GM21576 (cell line): Measurements from ENCODE around the gene CFAP299.
A peak's percentile ranks its signal among the peaks of the same experiment; 100 is the strongest.

ENCODE experiments used
- ATAC-seq: cut with Tn5 transposase; IDR thresholded peaks from one replicate; pipeline ENCODE4 v1.9.1; 2021; ENCODE audit warnings: mild to moderate bottlenecking, moderate library complexity; ENCODE audit not compliant: unreplicated experiment

CFAP299 gene

DNA sequence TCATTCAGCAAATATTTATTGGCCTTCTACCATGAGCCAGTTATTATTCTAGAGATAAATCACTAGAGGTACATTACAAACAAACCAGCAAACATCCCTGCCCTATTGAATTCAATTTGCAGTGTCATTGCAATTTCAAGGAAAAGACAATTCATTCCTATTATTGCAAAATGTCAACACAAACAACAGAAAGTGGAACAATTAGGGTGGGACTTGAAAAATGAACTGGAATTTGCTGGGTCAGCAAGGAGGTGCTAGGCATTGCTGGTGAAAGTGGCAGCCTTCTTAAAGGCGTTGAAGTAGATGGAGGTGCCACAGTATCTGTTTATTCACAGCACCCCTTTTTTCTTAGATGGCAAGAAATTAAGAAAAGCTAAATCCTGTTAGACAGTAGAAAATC, 470.9 kb downstream of the CFAP299 start:
- ATAC-seq, result no peak

DNA sequence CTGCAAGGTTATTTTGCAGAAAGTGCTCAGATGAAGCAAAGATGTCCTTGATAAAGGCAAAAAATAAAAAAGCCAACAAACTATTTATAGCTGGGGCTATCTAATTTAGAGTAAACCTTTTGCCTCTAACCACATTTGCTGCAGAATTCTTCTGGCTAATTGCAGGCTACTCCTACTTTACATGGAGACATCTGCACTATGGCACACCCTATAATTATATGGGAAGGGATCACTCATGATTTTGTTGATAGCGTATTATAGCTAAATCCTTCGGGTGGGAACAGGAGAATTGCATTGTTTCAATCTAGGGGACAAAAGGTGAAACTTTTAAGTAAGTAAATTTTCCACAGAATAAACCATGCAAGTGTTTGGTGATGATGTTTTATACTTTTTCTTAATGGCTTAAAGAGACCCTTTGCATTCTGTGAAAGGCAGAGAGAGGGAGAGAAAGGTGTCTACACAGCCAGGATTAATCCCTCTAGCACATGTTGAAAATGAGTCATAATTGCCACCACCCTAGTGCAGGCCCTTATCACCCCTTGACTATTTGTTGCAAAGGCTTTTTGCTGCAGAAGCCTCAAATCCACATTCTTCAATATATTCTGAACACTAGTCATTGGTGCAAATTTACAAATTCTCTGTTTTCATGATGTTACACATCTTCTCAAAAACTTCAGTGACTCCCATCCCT, 473.7 kb downstream of the CFAP299 start:
- no peak for ATAC-seq

DNA sequence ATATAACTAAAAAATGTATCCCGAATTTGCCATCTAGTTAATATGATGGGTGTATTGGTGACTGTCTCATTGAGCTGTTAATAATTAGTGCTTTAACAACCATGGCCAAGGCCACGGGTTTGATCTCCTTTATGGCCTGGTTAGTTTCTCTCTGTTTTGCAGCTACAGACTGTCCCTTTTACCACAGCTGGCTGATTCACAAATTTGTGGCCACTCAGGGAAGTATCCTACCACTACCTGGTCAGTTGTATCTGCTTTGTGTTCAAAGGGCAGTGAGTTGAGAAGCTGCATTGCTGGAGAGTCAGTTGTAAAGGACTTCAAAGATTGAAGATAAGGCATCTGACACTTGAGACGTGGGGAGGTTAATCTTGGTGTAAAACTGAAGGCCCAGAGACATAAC, 475.9 kb downstream of the CFAP299 start:
- no peak for ATAC-seq

DNA sequence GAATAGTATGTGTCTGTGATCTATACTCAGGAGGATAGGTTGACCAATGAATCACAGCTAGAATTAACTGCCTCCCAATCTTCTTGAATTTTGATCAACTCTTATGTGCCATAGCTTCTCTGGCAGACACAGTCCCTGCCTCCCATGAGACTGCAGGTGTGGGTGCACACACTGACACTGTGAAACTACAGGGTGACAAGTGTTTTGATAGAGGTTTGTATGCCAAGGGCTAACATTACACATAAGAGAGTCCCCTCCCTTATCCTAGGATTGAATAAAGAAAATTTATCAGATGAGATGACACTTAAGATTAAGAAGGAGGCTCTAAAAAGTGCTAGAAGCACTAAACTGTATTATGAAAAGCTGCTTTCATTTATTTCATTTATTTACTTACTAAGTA, 476.6 kb downstream of the CFAP299 start:
- no peak for ATAC-seq

DNA sequence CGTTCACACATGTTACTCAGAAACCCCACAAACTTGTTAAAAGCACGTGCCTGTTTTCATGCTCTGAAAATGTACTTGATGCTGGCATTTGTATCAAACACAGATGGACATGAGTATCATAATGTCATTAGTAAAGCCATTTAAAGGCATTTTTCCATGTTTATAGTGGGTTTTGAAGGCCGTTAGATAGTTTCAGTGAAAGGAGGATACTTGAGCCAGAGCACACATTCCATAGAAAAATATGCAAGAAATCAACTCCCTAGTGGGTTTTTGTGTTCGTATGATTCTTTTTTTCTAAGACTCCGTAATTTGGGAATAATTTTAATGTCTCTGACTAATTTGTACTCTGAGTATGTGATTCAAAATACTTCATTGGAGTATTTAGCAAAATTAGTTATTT, 478.7 kb downstream of the CFAP299 start:
- no peak for ATAC-seq

DNA sequence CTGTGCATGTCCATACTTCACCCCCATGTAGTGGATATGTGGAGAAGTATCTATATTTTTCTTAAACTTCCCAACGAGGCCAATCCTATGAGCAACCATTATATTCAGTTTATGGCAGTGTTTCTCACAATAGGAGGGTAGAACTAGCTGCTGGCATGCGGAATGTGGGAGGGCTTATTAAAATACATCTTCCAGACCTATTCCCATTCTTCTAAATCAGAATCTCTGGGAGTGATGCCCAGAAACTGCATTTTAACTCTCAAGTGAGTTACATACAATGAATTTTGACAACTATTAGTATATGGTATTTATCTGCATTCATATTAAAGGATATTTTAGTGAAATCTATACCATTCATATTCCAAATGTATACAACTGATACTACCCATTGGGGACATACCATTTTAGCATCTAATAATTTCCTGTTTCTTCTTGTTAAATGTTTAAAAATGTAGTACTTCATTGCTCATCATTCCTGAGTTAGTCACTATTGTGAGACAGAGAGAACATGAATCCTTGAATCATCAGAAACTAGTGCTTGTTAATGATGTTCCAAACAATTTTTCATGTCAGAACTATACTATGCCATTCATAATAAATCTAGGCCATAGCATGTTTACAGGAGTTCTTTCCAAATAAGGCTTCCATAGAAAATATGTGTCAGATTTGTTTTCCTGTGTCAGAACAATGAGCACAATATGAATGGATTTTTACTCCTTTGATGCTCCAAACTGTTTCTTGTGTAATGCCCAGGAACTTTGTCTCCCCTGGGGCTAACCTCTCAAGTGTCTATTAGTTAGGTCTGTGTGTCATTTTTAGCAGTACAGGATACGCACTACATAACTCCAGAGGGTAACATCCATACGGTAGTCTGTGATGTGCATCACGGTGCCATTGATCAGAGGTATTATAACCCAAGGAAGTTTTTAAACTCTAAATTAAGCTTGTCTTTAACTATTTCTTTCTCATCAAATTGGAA, 496.1 kb downstream of the CFAP299 start:
- ATAC-seq, result no peak

DNA sequence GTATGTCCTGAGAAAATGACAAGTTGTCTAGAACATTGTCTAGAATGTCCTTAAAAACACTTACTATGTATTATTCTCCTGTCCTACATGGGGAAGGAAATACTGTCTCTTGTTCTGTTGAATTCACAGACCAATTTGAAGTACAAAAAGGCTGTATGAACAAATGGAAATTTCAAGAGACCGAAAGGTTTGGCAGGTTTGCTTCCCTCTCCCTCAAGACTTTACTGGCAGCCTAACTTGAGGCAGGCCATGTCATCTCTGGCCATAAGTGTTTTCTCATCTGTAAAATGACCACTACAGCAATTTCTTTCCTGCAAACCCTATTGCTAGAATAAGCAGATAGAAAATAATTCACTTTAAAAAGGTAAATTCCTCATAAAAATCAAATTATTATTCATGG, 503.8 kb downstream of the CFAP299 start:
- ATAC-seq, result no peak

DNA sequence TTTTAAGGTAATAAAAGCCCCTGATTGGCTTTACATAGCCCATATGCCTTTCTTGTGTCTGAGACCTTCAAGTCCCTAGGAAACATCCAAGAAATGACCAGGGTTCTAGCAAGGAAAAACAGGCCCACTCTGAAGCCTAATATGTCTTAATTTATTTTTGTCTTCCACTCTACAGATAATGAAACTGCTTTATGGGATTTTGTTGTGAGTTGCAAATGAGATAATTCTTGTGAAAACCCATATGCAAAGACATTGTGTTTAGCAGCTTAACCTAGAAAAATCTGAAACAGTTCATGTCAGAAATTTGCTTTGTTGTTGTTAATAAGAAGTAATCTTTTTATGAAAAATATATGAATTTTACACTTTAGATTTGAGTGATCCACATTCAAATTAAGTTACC, 504.3 kb downstream of the CFAP299 start:
- ATAC-seq, result no peak

DNA sequence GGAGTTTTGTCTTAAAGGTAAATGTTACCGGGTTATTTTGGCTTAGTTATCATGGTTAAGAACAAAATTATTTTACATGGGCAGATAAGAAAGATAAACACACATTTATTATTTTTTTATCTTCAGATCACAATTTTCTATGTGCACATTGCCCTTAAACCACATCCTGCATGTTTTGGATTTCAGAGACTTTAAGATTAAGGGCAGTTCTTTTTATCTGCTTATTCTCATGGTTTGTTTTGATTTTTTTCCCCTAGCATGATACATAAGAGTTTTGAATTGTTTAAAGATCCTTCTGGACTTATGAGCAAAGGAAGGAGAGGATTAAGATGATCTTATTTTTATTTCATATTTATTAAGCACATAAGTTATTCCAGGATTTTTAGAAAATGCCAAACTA, 504.9 kb downstream of the CFAP299 start:
- ATAC-seq, result no peak

DNA sequence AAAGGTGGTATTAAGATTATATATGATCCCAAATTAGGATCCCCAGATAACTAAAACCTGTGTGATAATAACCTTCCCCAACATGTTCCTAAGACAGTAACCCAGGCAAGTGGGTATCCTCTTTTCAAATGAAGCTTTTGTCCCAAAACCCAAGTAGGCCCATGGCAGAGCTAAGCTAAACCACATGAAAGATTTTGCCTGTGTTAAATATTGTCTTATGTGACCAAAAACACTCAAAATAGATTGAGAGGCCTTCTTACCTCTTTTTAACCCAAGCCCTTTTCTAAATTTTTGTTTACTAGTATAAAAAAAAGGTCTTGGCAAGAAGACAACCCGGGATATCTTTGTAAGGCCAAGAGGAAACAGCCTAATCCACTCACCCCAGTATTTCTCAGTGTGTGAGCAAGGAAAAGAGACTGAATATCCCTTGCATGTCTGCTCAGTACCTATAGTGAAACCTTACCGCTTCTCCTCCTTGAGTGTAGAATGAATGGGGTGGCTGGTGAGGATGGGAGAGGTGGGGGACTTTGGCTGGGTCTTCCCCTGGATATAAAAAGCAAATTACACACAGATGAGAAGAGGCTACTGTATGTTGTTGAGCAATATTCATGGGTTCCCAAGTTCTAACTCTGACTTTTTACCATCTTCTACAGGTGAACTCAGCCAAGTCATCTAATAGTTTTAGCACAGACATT, 506.2 kb downstream of the CFAP299 start:
- no peak for ATAC-seq

DNA sequence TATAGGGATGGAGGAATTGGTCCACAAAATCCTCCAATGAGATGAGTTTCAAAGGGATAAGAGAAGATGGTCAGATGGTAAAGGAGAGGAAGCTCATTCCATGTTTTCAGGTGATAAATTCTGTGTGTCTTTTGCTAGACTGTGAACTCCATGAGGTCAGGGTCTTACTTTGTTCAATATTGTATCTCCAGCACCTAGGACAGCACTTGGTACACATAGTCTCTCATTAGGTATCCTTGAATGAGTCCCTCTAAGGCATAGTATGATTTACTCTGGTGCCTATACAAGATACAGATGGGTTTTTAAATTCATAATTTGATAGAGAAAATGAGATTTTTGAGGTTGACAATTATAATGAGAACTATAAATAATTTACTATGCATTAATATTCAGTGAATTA, 510.7 kb downstream of the CFAP299 start:
- no peak for ATAC-seq

DNA sequence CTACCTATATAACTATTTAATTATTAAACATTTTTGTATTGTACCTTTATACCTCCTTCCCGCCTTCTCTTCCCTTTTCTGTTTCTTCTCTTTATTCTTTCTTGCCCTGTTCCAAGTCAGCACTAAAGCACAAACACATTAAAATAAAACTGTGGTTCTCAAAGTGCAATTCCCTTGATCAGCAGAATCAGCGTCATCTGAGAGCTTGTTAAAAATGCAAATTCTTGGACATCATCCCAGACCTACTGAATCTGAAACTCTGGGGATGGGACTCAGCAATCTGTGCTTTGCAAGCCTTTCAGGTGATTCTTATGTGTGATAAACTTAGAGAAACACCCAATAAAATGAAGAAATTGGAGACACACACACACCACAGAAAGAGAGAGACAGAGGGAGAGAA, 516.5 kb downstream of the CFAP299 start:
- ATAC-seq, result no peak

DNA sequence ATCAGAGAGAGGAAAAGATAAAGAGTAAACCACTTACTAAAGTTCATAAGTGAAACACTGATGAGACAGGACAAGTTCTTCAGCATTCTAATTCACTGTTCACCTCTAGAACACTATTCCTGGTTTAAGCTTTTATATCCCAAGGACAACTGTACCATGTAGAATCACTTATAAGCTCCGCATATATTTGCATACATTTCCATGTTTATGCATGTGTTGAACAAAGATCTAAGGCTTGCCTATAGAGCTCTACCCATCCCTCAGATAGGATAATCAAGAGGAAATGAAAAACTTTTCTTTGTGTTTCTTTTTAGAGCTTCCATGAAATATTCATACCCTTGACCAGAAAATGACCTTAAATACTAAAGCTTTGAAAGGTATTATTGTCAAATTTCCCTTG, 538.0 kb downstream of the CFAP299 start:
- ATAC-seq, result no peak

DNA sequence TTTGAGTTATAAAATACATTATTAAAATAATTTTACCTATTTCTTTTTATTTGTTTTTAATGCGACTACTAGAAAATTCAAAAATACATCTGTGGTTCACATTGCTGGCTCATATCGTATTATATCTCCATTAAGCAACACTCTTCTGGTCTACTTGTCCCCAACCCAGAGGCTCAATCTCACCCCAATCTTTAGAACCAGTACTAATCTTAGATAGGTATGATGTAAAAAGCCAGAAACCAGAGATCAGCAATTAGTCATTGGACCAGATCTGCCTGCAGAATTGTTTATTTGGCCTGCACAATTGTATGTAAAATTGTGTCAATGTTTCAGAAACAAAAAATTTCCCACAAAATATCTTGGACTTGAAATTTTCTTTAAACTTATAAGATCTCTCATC, 539.4 kb downstream of the CFAP299 start:
- ATAC-seq, result no peak

DNA sequence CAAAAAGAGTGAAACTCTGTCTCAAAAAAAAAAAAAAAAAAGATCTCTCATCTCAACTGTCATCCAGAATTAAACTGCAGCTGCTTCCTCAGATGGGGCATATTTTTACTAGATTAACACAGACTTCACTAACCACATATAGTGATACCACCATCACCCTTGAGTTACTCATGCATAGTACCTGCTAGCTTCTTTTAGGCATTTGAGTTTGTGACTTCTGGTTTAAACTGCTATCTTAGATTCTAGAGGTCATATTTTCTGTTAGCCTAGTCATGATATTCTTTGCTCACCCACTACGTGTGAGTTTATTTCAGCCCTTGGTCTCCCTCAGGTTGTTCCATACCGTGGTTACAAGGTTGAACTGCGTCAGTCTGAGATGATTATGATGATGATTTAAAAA, 540.1 kb downstream of the CFAP299 start:
- ATAC-seq, result peak; percentile 94

DNA sequence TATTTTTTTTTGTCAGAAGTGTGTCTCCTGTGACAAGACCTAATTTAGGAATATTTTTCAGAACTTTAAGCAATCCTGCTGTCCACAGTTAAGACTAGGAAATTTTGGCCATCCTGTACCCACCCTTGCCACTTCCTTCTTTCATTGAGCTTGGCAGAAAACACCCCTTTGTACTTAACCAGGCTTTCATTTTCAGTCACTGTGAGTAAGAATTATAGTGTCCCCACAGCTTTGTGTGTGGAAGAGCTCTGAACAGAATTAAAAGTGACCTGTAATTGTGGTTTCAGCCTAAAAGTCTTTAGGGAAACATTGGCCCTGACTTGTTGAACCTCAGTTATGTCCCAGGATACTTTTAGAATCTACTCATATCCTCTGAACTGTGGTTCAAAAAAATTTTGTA, 541.3 kb downstream of the CFAP299 start:
- peak; percentile 65 for ATAC-seq

DNA sequence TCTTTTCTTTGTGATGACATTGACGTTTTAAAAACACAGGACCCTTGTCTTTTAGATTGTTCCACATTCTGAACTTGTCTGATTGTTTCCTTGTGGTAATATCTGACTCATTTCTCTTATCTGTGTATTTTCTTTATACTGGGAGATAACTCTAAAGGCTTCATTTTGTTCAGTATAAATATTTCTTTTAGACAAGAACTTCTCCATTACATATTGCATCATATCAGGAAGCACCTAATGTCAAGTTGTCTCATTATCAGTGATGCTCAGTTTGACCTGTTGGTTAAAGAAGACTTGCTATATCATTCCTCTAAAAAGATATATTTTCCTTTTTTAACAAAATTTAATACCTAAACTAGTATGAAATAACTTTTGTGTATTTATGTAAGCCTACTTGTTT, 542.7 kb downstream of the CFAP299 start:
- ATAC-seq, result no peak

DNA sequence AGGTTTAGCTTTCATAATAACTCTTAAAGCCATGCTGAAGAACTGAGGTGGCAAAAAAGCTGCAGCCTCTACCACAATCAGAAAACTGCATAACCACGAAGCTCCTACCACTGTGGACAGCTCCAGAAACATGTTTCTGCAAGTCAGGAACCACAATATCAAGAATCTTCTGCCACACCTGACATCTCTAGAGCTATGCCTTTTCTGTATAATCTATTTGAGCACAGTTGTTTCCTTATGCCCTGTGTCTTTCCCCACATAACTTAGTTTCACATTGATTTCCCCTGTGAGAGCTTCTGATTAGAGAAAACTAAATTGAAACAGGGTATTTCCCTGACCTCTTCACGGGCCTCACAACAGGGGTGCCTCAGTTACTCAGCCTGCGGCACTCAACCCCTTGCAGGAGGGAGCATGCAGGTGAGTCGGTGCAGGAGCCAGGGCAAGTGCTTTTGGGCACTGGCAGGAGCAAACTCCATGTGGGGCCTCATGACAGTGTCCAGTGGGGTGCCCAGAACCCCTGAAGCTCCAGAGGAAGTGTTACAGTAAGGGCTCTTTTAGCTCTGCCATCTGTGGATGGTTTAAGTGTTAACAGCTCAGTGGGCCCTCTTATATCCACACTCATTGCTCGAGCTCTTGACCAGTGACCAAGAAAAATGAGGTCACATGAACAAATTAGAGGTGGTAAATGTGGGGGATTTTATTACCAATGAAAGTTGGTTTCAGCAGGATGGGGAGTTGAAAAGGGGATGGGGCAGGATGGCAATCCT, 562.2 kb downstream of the CFAP299 start:
- ATAC-seq, result peak; percentile 82

DNA sequence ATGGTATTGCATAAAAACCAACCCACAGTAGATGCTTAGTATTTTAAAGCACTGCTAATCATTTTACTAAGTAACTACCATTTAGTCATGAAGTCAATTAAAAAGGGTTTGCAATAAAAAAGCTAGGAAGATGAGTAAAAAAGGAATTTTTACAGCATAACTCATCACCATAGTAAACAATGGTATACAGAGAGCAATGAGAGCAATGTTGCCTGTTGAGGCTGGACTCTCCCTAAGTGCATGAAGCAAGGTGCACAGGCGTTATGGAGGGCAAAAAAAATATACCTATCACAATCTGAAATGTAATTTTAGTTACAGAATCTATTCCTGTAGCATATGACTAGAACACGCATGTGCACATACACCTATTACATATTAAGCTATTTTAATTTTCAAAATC, 565.4 kb downstream of the CFAP299 start:
- no peak for ATAC-seq

DNA sequence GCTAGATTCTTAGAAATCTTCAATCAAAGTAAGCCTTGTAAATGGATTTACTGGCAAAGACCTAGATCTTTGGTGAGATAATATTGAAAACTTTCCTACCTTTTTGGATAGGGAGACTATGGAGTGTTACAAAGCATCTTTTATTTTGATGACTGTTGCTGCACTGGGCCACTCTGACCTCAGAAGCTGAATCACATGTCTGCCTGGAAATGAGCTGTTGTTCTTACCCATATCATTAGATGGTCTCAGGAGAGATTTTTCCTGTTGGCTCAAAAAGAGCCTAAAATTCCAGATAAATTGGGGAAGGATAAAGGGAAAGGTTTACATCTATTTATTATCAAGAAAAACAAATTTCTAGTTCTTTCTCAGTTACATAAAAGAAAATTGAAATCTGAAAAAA, 567.5 kb downstream of the CFAP299 start:
- ATAC-seq, result no peak

DNA sequence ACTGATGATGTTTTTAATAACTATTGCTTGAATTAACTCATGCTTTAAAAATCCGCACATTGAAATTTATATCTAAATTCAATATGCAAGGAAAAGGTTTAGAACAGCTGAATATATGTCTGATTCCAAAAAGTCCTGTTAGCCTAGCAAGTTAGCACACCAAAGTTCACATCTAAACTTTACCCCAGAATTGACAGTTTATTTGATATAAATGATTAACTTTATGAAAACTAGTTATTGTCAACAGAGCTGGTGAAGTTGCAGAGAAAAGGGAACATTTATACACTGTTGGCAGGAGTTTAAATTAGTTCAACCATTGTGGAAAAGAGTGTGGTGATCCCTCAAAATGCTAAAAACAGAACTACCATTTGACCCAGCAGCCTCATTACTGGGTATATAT, 574.4 kb downstream of the CFAP299 start:
- ATAC-seq, result no peak
